ENCODE measurements around the gene FAM120B.
"Not testable (repeated sequence)": the region's sequence is repeated elsewhere in the genome, so short reads cannot be mapped to it uniquely, and the experiment has no call there.

The FAM120B gene

GRCh38 chr6:170306324-170307079 is at the start of gene FAM120B:
Gene FAM120B, plus strand, starts transcription at chr6:170306758. Its CDS starts 10,633 bp downstream, at chr6:170317391.
- peak; percentile 35 for DNase-seq

GRCh38 chr6:170257376-170257775 is 49.2 kb upstream of the FAM120B start:
- no peak for DNase-seq

- DNase-seq: no peak
Observed at GRCh38 chr6:170258407-170258806, 48.2 kb upstream of the FAM120B start.

- no peak for DNase-seq
Observed at GRCh38 chr6:170259278-170259677, 47.3 kb upstream of the FAM120B start.

- no peak for DNase-seq
Observed at GRCh38 chr6:170260686-170261085, 45.9 kb upstream of the FAM120B start.

- DNase-seq: no peak
Observed at GRCh38 chr6:170261643-170262488, 44.7 kb upstream of the FAM120B start.

- no peak for DNase-seq
Observed at GRCh38 chr6:170262489-170263088, 44.0 kb upstream of the FAM120B start.

- DNase-seq: no peak
Observed at GRCh38 chr6:170263410-170263809, 43.1 kb upstream of the FAM120B start.

GRCh38 chr6:170264086-170264485 is 42.5 kb upstream of the FAM120B start:
- no peak for DNase-seq

- not testable (repeated sequence) for DNase-seq
Observed at GRCh38 chr6:170264644-170265043, 41.9 kb upstream of the FAM120B start.

- DNase-seq: peak; percentile 13
Observed at GRCh38 chr6:170265655-170266054, 40.9 kb upstream of the FAM120B start.

- DNase-seq: no peak
Observed at GRCh38 chr6:170266061-170266825, 40.3 kb upstream of the FAM120B start.

- DNase-seq: no peak
Observed at GRCh38 chr6:170267688-170268087, 38.9 kb upstream of the FAM120B start.

- DNase-seq: no peak
Observed at GRCh38 chr6:170268216-170269129, 38.1 kb upstream of the FAM120B start.

GRCh38 chr6:170269151-170269845 is 37.3 kb upstream of the FAM120B start:
- DNase-seq: peak; percentile 37

- no peak for DNase-seq
Observed at GRCh38 chr6:170269846-170270541, 36.6 kb upstream of the FAM120B start.

- DNase-seq: no peak
Observed at GRCh38 chr6:170270984-170271593, 35.5 kb upstream of the FAM120B start.

- DNase-seq: no peak
Observed at GRCh38 chr6:170271771-170272314, 34.7 kb upstream of the FAM120B start.

GRCh38 chr6:170272341-170273065 is 34.1 kb upstream of the FAM120B start:
- DNase-seq: no peak

All from NCI-H2081 treated with DMSO at 0.1 percent for 48 hours (cell line).